Lower lobe of right lung (tissue), 2 donors: ENCODE results near the gene TMC6. TPM values are rescaled to one million over a fixed set of nuclear protein-coding genes. Genes with fewer than 3 reads are reported as not detected.
"Not testable (repeated sequence)": the region's sequence is repeated elsewhere in the genome, so short reads cannot be mapped to it uniquely, and the experiment has no call there.

ENCODE experiments used
- ATAC-seq, 2 donors: fragments of 200-7000 bp; cut with Tn5 transposase; one replicate each; pipeline ENCODE4 v1.9.1; 2020 to 2022; ENCODE audit warnings: mild to moderate bottlenecking in 2 of 2, moderate library complexity in 2 of 2
- DNase-seq: peaks from one replicate; pipeline ENCODE4 v3.0.0-alpha.2; 2020
- H3K27ac ChIP-seq: fragments of 200-600 bp; one replicate; pipeline ENCODE4 v1.8.0; 2022
- H3K27me3 ChIP-seq: fragments of 200-600 bp; one replicate; pipeline ENCODE4 v1.8.0; 2022; ENCODE audit warnings: low read depth
- H3K36me3 ChIP-seq: fragments of 200-600 bp; one replicate; pipeline ENCODE4 v1.8.0; 2022; ENCODE audit warnings: mild to moderate bottlenecking
- H3K4me1 ChIP-seq: fragments of 200-600 bp; one replicate; pipeline ENCODE4 v1.8.0; 2022
- H3K4me3 ChIP-seq: fragments of 200-600 bp; one replicate; pipeline ENCODE4 v1.8.0; 2022; ENCODE audit warnings: mild to moderate bottlenecking
- H3K9me3 ChIP-seq: fragments of 200-600 bp; one replicate; pipeline ENCODE4 v1.8.0; 2022
- intact Hi-C: fragments of 100-400 bp; cut with DNase I; formaldehyde crosslinking; loops from one replicate; pipeline ENCODE4 v1.11.0; 2022
- total RNA-seq: library from RNA; stranded (reverse); fragmentation: NEBNext Ultra II Directional; extraction: Animal tissue kit (Norgen Biotek cat#: 25700); gene quantifications from one replicate; pipeline ENCODE4 v1.2.1, GENCODE V29; 2021
- TF ChIP-seq, protein P1 (sequence below): fragments of 200-600 bp; IDR thresholded peaks from one replicate; pipeline ENCODE4 v1.8.0; 2022; ENCODE audit warnings: antibody characterized with exemption, mild to moderate bottlenecking
- donor health status: DM: no; HTN: yes; CAD: no; lungs with severe emphysema.

TMC6 gene
- total RNA-seq, 1 donor from 2014 or later: 173 TPM

GRCh38 chr17:78142119-78142861 is 13.7 kb upstream of the TMC6 start:
- TF ChIP-seq, protein P1, sequence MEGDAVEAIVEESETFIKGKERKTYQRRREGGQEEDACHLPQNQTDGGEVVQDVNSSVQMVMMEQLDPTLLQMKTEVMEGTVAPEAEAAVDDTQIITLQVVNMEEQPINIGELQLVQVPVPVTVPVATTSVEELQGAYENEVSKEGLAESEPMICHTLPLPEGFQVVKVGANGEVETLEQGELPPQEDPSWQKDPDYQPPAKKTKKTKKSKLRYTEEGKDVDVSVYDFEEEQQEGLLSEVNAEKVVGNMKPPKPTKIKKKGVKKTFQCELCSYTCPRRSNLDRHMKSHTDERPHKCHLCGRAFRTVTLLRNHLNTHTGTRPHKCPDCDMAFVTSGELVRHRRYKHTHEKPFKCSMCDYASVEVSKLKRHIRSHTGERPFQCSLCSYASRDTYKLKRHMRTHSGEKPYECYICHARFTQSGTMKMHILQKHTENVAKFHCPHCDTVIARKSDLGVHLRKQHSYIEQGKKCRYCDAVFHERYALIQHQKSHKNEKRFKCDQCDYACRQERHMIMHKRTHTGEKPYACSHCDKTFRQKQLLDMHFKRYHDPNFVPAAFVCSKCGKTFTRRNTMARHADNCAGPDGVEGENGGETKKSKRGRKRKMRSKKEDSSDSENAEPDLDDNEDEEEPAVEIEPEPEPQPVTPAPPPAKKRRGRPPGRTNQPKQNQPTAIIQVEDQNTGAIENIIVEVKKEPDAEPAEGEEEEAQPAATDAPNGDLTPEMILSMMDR: no peak
- intact Hi-C loops: no loop called here
- Histone ChIP-seq H3K4me1 (peaks cover 69% of the 10 kb centered on the region), H3K4me3 (no peak overlapping the region), H3K9me3 (no peaks in the 10 kb centered on the region), H3K27ac (no peak overlapping the region), H3K36me3 (no peaks in the 10 kb centered on the region), H3K27me3 (no peaks in the 10 kb centered on the region)
- DNase-seq (peak; percentile 86), ATAC-seq (peak; percentile 8 to 37)

- TF ChIP-seq, protein P1: no peak
- H3K27ac ChIP-seq: peak overlapping the region; percentile 67
- no peak for ATAC-seq
- no peaks in the 10 kb centered on the region for H3K27me3 ChIP-seq
- H3K9me3 ChIP-seq: no peaks in the 10 kb centered on the region
- no peak for DNase-seq
- H3K36me3 ChIP-seq: no peaks in the 10 kb centered on the region
- intact Hi-C loops: no loop called here
- peaks cover 71% of the 10 kb centered on the region for H3K4me1 ChIP-seq
- no peak overlapping the region for H3K4me3 ChIP-seq
These were observed 13.0 kb upstream of the TMC6 start for GRCh38 chr17:78141437-78142118.

- Histone ChIP-seq H3K9me3 (no peaks in the 10 kb centered on the region), H3K4me3 (peak overlapping the region; percentile 27), H3K27ac (peak overlapping the region; percentile 67), H3K27me3 (no peaks in the 10 kb centered on the region), H3K36me3 (peaks cover 2% of the 10 kb centered on the region), H3K4me1 (peaks cover 60% of the 10 kb centered on the region)
- ATAC-seq (peak; percentile 91 to 93), DNase-seq (peak; percentile 99)
- TF ChIP-seq, protein P1: no peak
- intact Hi-C loops: no loop called here
These were observed 11.9 kb upstream of the TMC6 start for GRCh38 chr17:78140169-78141051.

GRCh38 chr17:78139861-78140168 is 11.3 kb upstream of the TMC6 start:
- H3K36me3 ChIP-seq, H3K9me3 ChIP-seq, intact Hi-C loops, DNase-seq, ATAC-seq, H3K27me3 ChIP-seq: not testable (repeated sequence)
- Histone ChIP-seq H3K27ac (peak overlapping the region; percentile 47), H3K4me3 (peak overlapping the region; percentile 4), H3K4me1 (peaks cover 54% of the 10 kb centered on the region)

GRCh38 chr17:78138204-78139060 is 9.9 kb upstream of the TMC6 start:
- H3K4me3 ChIP-seq: no peak overlapping the region
- TF ChIP-seq, protein P1: no peak
- ATAC-seq: no peak
- H3K27me3 ChIP-seq: no peaks in the 10 kb centered on the region
- intact Hi-C loops: no loop called here
- peaks cover 17% of the 10 kb centered on the region for H3K36me3 ChIP-seq
- H3K27ac ChIP-seq: peak overlapping the region; percentile 18
- peaks cover 50% of the 10 kb centered on the region for H3K4me1 ChIP-seq
- no peaks in the 10 kb centered on the region for H3K9me3 ChIP-seq
- DNase-seq: no peak
